T-helper 1 cell treated with Interleukin-12 subunit alpha and Interleukin-12 subunit beta and Interleukin-4 antibody, amounts not matched to agents 30 μg/mL and 1 μg/mL, for 36 hours (primary cell): Measurements from ENCODE around the gene VPS13C.

ENCODE experiments used
- H3K27ac Mint-ChIP-seq: one replicate; pipeline ENCODE4 v1.8.0; 2021; ENCODE audit warnings: mild to moderate bottlenecking, mixed read lengths
- H3K27me3 Mint-ChIP-seq: one replicate; pipeline ENCODE4 v1.8.0; 2021; ENCODE audit warnings: low read depth, mixed read lengths
- H3K36me3 Mint-ChIP-seq: one replicate; pipeline ENCODE4 v1.8.0; 2021; ENCODE audit warnings: low read depth, mixed read lengths
- H3K4me1 Mint-ChIP-seq: one replicate; pipeline ENCODE4 v1.8.0; 2021; ENCODE audit warnings: low read depth, mixed read lengths
- H3K4me3 Mint-ChIP-seq: one replicate; pipeline ENCODE4 v1.8.0; 2021; ENCODE audit warnings: mild to moderate bottlenecking, moderate library complexity, mixed read lengths
- H3K9me3 Mint-ChIP-seq: one replicate; pipeline ENCODE4 v1.8.0; 2021; ENCODE audit warnings: mixed read lengths

Gene VPS13C

GRCh38 chr15:61978225-61978624 lies 82.0 kb downstream of the VPS13C start:
- Mint-ChIP-seq H3K27me3 (no peaks in the 10 kb centered on the region), H3K9me3 (no peaks in the 10 kb centered on the region), H3K36me3 (peaks cover 45% of the 10 kb centered on the region), H3K27ac (no peak overlapping the region), H3K4me1 (peaks cover 7% of the 10 kb centered on the region), H3K4me3 (no peak overlapping the region)

DNA sequence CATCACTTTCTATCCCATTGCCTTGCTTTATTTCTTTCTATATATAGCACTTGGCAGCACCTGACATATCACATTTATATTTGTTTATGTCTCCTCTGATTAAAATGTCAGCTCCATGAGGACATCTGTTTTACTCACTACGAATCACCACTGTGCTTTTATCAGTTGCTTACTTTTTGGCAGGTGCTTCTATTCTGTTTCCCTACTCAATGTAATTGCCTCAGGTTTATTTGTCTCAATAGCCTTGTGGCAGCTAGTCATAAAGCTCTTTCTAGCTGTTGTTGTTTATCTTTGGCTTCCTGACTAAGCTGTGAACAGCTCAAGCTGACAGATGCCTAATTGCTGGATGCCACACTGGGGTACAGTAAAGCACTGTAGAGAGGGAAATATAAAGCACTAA lies 85.5 kb downstream of the VPS13C start:
- H3K4me3 Mint-ChIP-seq, result no peak overlapping the region
- peaks cover 52% of the 10 kb centered on the region for H3K36me3 Mint-ChIP-seq
- no peaks in the 10 kb centered on the region for H3K9me3 Mint-ChIP-seq
- H3K27me3 Mint-ChIP-seq, result no peaks in the 10 kb centered on the region
- peaks cover 7% of the 10 kb centered on the region for H3K4me1 Mint-ChIP-seq
- H3K27ac Mint-ChIP-seq, result no peak overlapping the region

GRCh38 chr15:61974118-61974517 lies 86.1 kb downstream of the VPS13C start:
- Mint-ChIP-seq H3K36me3 (peaks cover 47% of the 10 kb centered on the region), H3K27me3 (no peaks in the 10 kb centered on the region), H3K9me3 (no peaks in the 10 kb centered on the region), H3K27ac (no peak overlapping the region), H3K4me1 (peaks cover 7% of the 10 kb centered on the region), H3K4me3 (no peak overlapping the region)

DNA sequence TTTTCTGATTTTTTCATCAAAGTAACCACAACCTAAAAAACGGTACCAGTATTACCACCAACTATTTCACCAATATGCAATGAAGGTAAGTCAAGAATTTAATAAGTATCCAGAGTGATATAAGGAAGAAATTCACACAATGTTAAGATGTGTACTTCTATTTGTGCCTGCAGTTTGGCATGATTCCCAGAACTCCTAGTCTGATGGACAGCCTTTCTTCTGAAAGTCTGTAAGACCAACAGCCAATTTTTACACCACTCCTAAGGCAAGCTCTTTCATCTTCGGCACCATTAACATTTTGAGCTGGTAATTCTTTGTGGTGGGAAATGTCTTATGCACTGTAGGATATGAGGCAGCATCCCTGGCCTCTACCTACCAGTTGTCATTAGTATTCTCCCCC lies 108.3 kb downstream of the VPS13C start:
- H3K27me3 Mint-ChIP-seq, result no peaks in the 10 kb centered on the region
- H3K27ac Mint-ChIP-seq, result no peak overlapping the region

GRCh38 chr15:61946778-61947177 lies 113.5 kb downstream of the VPS13C start:
- H3K27me3 Mint-ChIP-seq, result no peaks in the 10 kb centered on the region
- no peak overlapping the region for H3K4me3 Mint-ChIP-seq
- no peak overlapping the region for H3K27ac Mint-ChIP-seq
- peaks cover 5% of the 10 kb centered on the region for H3K9me3 Mint-ChIP-seq
- no peaks in the 10 kb centered on the region for H3K4me1 Mint-ChIP-seq
- peaks cover 38% of the 10 kb centered on the region for H3K36me3 Mint-ChIP-seq

More for the DNA sequence above, 108.3 kb downstream of the VPS13C start:
- H3K9me3 Mint-ChIP-seq, result peaks cover 8% of the 10 kb centered on the region
- H3K4me1 Mint-ChIP-seq, result no peaks in the 10 kb centered on the region
- no peak overlapping the region for H3K4me3 Mint-ChIP-seq
- peaks cover 48% of the 10 kb centered on the region for H3K36me3 Mint-ChIP-seq

GRCh38 chr15:61943992-61944391 lies 116.3 kb downstream of the VPS13C start:
- Mint-ChIP-seq H3K4me1 (no peaks in the 10 kb centered on the region), H3K27ac (no peak overlapping the region), H3K27me3 (no peaks in the 10 kb centered on the region), H3K9me3 (peaks cover 5% of the 10 kb centered on the region), H3K36me3 (peaks cover 30% of the 10 kb centered on the region), H3K4me3 (no peak overlapping the region)

GRCh38 chr15:61938249-61938648 lies 122.0 kb downstream of the VPS13C start:
- Mint-ChIP-seq H3K4me3 (no peak overlapping the region), H3K4me1 (no peaks in the 10 kb centered on the region), H3K36me3 (peaks cover 13% of the 10 kb centered on the region), H3K27me3 (no peaks in the 10 kb centered on the region), H3K27ac (no peak overlapping the region), H3K9me3 (no peaks in the 10 kb centered on the region)

- H3K9me3 Mint-ChIP-seq, result no peaks in the 10 kb centered on the region
- H3K36me3 Mint-ChIP-seq, result peaks cover 10% of the 10 kb centered on the region
- H3K4me3 Mint-ChIP-seq, result no peak overlapping the region
- H3K27me3 Mint-ChIP-seq, result no peaks in the 10 kb centered on the region
- no peak overlapping the region for H3K27ac Mint-ChIP-seq
- peaks cover 2% of the 10 kb centered on the region for H3K4me1 Mint-ChIP-seq
Measured at GRCh38 chr15:61936528-61937195, 123.6 kb downstream of the VPS13C start.

DNA sequence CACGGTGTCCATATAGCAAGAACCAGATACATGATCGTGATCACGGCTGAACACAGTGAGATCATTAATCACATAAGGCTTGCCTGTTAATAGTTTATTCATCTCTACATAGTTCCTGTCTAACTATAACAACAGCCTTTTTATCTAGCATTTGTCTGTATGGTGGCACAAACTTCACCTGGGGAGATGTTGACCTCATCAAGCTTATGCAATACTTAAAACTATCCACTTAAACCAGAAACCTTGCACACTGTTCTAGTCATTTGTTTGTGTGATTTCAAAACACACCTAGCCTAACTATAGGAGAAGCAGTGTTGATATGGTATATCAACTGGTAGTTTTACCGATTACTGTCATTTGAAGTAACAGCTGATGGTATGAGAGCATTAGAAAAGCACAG lies 124.8 kb downstream of the VPS13C start:
- H3K36me3 Mint-ChIP-seq, result peaks cover 12% of the 10 kb centered on the region
- no peaks in the 10 kb centered on the region for H3K9me3 Mint-ChIP-seq
- H3K27ac Mint-ChIP-seq, result no peak overlapping the region
- no peaks in the 10 kb centered on the region for H3K27me3 Mint-ChIP-seq
- no peak overlapping the region for H3K4me3 Mint-ChIP-seq
- peaks cover 2% of the 10 kb centered on the region for H3K4me1 Mint-ChIP-seq

- no peaks in the 10 kb centered on the region for H3K27me3 Mint-ChIP-seq
- H3K27ac Mint-ChIP-seq, result no peak overlapping the region
- peaks cover 23% of the 10 kb centered on the region for H3K36me3 Mint-ChIP-seq
- no peak overlapping the region for H3K4me3 Mint-ChIP-seq
- H3K9me3 Mint-ChIP-seq, result no peaks in the 10 kb centered on the region
- H3K4me1 Mint-ChIP-seq, result peaks cover 2% of the 10 kb centered on the region
Measured at GRCh38 chr15:61929452-61929851, 130.8 kb downstream of the VPS13C start.

DNA sequence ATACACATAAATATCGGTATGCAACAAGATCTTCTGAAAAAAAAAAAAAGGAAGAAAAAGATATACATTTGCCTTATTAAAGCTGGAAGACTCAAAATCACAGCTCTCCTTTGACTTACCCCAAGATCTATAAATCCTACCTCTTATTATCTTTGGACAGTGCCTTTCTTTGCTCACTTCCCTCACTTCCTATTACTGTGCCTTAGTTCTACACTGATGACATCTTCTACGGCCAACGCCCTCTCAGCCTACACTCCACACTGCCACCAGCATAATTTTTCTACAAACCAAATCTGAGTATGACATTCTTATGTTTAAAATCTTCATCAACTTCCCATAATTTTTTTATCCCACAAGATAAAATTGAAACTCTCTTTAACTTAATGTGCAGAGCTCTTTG lies 137.1 kb downstream of the VPS13C start:
- H3K4me3 Mint-ChIP-seq, result no peak overlapping the region
- H3K36me3 Mint-ChIP-seq, result peaks cover 25% of the 10 kb centered on the region
- H3K9me3 Mint-ChIP-seq, result no peaks in the 10 kb centered on the region
- no peak overlapping the region for H3K27ac Mint-ChIP-seq
- no peaks in the 10 kb centered on the region for H3K27me3 Mint-ChIP-seq
- no peaks in the 10 kb centered on the region for H3K4me1 Mint-ChIP-seq

DNA sequence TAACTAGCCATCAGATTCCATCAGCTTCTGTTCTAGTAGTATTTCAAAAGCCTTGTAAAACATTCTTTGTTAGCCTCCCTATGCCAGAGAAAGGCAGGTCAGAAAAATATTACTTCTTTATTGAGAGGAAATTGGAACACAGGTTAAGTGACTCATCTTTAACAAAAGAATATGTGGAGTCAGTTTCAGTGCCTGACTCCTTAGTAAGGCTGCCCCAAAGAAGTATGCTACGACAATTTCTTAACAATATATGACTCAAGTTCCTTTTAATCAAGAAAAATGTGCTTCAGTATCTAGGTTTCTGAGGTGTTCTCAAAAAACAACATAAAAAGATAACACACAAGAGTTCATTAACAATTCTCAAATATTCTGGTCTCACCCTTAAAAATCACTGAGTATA lies 139.2 kb downstream of the VPS13C start:
- Mint-ChIP-seq H3K9me3 (no peaks in the 10 kb centered on the region), H3K27ac (no peak overlapping the region), H3K4me1 (no peaks in the 10 kb centered on the region), H3K27me3 (no peaks in the 10 kb centered on the region), H3K36me3 (peaks cover 32% of the 10 kb centered on the region), H3K4me3 (no peak overlapping the region)

DNA sequence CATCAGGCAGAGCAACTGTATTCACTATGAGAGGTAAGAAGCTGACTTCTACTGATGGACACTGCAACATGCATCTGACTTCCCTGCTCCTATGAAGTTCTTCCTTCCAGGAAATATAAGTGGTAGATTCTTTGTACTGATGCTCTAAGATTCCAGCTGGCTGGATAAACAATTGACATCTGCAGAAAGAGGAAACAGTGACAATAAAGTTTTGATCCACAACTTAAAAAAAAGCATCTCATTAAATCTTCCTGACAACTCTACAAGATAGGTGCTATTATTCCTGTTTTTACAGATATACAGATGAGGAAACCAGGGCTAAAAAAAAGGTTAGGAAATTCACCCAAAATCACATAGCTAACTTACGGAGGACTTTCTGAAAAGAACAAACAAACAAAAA lies 142.8 kb downstream of the VPS13C start:
- Mint-ChIP-seq H3K27me3 (no peaks in the 10 kb centered on the region), H3K4me3 (no peak overlapping the region), H3K4me1 (no peaks in the 10 kb centered on the region), H3K27ac (no peak overlapping the region), H3K9me3 (no peaks in the 10 kb centered on the region), H3K36me3 (peaks cover 38% of the 10 kb centered on the region)

GRCh38 chr15:61916104-61916503 lies 144.1 kb downstream of the VPS13C start:
- no peak overlapping the region for H3K27ac Mint-ChIP-seq
- H3K36me3 Mint-ChIP-seq, result peaks cover 35% of the 10 kb centered on the region
- no peaks in the 10 kb centered on the region for H3K27me3 Mint-ChIP-seq
- H3K4me1 Mint-ChIP-seq, result no peaks in the 10 kb centered on the region
- H3K4me3 Mint-ChIP-seq, result no peak overlapping the region
- H3K9me3 Mint-ChIP-seq, result no peaks in the 10 kb centered on the region

GRCh38 chr15:61915640-61916039 lies 144.6 kb downstream of the VPS13C start:
- Mint-ChIP-seq H3K27ac (no peak overlapping the region), H3K4me3 (no peak overlapping the region), H3K36me3 (peaks cover 39% of the 10 kb centered on the region), H3K9me3 (no peaks in the 10 kb centered on the region), H3K27me3 (no peaks in the 10 kb centered on the region), H3K4me1 (no peaks in the 10 kb centered on the region)
